ENCODE measurements around the gene BICD1. TPM values are rescaled to one million over a fixed set of nuclear protein-coding genes. Genes with fewer than 3 reads are reported as not detected.
"Not testable (repeated sequence)": the region's sequence is repeated elsewhere in the genome, so short reads cannot be mapped to it uniquely, and the experiment has no call there.

The BICD1 gene
- total RNA-seq, 6 donors from 2014 or later = 11.3 to 44.0 (median 15.4) TPM

DNA sequence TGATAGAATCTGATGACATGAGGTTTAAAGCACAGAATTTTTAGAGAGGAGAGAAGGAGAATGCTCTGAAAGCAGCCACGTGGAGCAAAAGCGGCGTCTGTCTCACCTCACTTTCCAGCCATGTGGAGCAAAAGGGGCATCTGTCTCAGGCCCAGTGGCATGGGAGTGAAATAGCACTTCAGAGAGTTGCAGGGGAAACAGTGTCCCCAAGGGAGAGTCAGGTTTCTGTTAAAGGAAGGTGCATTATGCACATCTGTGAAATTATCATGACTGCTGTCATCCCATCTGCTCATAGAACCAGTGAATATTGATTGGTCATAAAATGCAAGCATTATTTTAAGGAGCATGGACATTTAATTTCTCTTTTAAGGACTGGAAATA, 124.0 kb downstream of the BICD1 start:
- TF ChIP-seq POLR2A (IDR thresholded peaks at IDR 0.05) (no peak), EP300 (IDR thresholded peaks at IDR 0.05) (no peak), POLR2AphosphoS5 (IDR thresholded peaks at IDR 0.05) (no peak)
- TF ChIP-seq, protein P1, sequence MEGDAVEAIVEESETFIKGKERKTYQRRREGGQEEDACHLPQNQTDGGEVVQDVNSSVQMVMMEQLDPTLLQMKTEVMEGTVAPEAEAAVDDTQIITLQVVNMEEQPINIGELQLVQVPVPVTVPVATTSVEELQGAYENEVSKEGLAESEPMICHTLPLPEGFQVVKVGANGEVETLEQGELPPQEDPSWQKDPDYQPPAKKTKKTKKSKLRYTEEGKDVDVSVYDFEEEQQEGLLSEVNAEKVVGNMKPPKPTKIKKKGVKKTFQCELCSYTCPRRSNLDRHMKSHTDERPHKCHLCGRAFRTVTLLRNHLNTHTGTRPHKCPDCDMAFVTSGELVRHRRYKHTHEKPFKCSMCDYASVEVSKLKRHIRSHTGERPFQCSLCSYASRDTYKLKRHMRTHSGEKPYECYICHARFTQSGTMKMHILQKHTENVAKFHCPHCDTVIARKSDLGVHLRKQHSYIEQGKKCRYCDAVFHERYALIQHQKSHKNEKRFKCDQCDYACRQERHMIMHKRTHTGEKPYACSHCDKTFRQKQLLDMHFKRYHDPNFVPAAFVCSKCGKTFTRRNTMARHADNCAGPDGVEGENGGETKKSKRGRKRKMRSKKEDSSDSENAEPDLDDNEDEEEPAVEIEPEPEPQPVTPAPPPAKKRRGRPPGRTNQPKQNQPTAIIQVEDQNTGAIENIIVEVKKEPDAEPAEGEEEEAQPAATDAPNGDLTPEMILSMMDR (IDR thresholded peaks at IDR 0.05) = no peak
- 90 to 92% methylated on average over 3 of the region's 3 CpGs for WGBS, 2 donors
- no peak for DNase-seq

DNA sequence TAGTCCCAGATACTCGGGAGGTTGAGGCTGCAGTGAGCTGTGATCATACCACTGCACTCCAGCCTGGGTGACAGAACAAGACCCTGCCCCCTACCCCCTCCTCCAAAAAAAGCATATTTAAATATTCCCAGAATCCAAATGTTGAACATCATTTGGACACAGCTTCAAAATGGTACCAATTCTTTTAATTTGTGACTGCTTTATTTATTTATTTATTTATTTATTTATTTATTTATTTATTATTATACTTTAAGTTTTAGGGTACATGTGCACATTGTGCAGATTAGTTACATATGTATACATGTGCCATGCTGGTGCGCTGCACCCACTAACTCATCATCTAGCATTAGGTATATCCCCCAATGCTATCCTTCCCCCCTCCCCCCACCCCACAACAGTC, 124.7 kb downstream of the BICD1 start:
- not testable (repeated sequence) for H3K4me1 ChIP-seq; H3K4me3 ChIP-seq; H3K27ac ChIP-seq; H3K27me3 ChIP-seq; H3K36me3 ChIP-seq; H3K9me3 ChIP-seq; ATAC-seq (ENCODE audit: low FRiP score in 2 of 2); DNase-seq
- WGBS, 2 donors = 95 to 98% methylated on average over 2 of the region's 2 CpGs

More for the DNA sequence above, 124.0 kb downstream of the BICD1 start:
- Histone ChIP-seq H3K27ac (no peak overlapping the region), H3K9me3 (no peaks in the 10 kb centered on the region), H3K4me3 (no peak overlapping the region), H3K36me3 (no peaks in the 10 kb centered on the region), H3K27me3 (no peaks in the 10 kb centered on the region), H3K4me1 (no peaks in the 10 kb centered on the region)
- no peak for ATAC-seq (ENCODE audit: low FRiP score in 2 of 2)

DNA sequence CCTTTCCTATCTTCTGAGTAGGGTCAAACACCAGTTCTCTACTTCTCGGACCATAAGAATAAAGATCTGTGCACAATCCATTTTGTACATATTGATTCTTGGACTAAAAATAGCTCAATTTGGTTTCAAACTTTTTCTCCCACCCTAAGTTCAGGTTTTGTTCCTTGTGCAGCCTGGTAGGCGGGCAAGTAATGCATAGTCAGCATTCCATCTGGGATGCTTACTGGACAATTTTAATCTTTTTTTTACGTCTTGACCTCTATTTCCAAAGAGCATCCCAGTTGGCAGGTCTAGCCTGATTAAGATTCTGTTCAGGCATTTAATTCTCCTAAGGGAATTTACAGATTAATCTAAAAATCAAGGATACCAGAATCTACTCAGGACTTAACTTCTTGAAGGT, 126.9 kb downstream of the BICD1 start:
- 76 to 91% methylated on average over 3 of the region's 3 CpGs for WGBS, 2 donors
- ATAC-seq (ENCODE audit: low FRiP score in 2 of 2) = no peak
- H3K27me3 ChIP-seq = no peaks in the 10 kb centered on the region

DNA sequence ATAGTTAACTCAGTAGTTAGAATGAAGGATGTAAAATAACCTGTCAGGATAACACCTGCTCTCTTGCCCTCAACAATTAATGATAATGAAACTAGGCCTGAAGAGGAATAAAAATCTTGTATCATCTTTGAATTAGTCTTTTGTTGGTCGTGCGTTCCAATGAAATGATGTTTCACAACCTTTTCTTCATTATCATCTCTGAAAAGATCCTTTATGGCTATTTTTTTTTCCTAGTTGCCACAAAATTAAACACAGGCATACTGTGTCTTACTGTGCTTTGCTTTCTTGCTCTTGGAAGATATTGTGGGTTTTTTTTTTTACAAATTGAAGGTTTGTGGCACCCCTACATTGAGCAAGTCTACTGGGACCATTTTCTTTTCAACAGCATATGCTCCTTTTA, 128.6 kb downstream of the BICD1 start:
- DNase-seq = no peak
- Histone ChIP-seq H3K27ac (no peak overlapping the region), H3K27me3 (no peaks in the 10 kb centered on the region), H3K4me3 (no peak overlapping the region), H3K4me1 (no peaks in the 10 kb centered on the region), H3K36me3 (peaks cover 0 to 4% (median 0%) of the 10 kb centered on the region in 4 donors), H3K9me3 (peaks cover 0 to 5% (median 2%) of the 10 kb centered on the region in 4 donors)
- no peak for ATAC-seq (ENCODE audit: low FRiP score in 2 of 2)
- WGBS, 2 donors = 91 to 98% methylated on average over 2 of the region's 2 CpGs
- TF ChIP-seq EP300 (IDR thresholded peaks at IDR 0.05) (no peak), POLR2AphosphoS5 (IDR thresholded peaks at IDR 0.05) (no peak), POLR2A (IDR thresholded peaks at IDR 0.05) (no peak)
- TF ChIP-seq, protein P1 (IDR thresholded peaks at IDR 0.05) = no peak

More for the DNA sequence above, 126.9 kb downstream of the BICD1 start:
- H3K4me1 ChIP-seq = no peaks in the 10 kb centered on the region
- H3K27ac ChIP-seq = no peak overlapping the region
- H3K4me3 ChIP-seq = no peak overlapping the region
- H3K9me3 ChIP-seq = peaks cover 0 to 5% (median 2%) of the 10 kb centered on the region in 4 donors
- no peak for DNase-seq
- TF ChIP-seq EP300 (IDR thresholded peaks at IDR 0.05) (no peak), POLR2AphosphoS5 (IDR thresholded peaks at IDR 0.05) (no peak), POLR2A (IDR thresholded peaks at IDR 0.05) (no peak)
- TF ChIP-seq, protein P1 (IDR thresholded peaks at IDR 0.05) = no peak
- peaks cover 0 to 4% (median 0%) of the 10 kb centered on the region in 4 donors for H3K36me3 ChIP-seq

DNA sequence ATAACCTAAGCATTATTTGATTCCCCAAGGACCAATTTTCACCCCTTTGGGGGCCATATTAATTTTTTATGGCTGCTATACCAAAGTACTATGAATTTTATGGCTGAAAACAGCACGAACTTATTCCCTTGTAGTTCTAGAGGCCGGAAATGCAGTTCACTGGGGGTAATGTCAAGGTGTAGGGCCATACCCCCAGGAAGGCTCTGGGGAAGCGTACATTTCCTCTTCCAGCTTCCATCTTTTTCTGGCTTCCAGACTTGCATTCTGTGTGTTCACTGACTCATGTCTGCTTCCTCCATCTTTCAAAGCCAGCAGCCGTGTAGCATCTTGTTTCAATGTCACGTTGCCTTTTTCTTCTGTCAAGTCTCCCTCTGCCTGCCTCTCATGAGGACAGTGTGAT, 133.5 kb downstream of the BICD1 start:
- H3K4me3 ChIP-seq = no peak overlapping the region
- 90 to 94% methylated on average over 5 of the region's 5 CpGs for WGBS, 2 donors
- no peak for ATAC-seq (ENCODE audit: low FRiP score in 2 of 2)
- no peaks in the 10 kb centered on the region for H3K4me1 ChIP-seq
- no peaks in the 10 kb centered on the region for H3K27me3 ChIP-seq
- no peak overlapping the region for H3K27ac ChIP-seq
- H3K36me3 ChIP-seq = peaks cover 0 to 4% (median 0%) of the 10 kb centered on the region in 4 donors
- H3K9me3 ChIP-seq = peaks cover 0 to 5% (median 2%) of the 10 kb centered on the region in 4 donors
- TF ChIP-seq, protein P1 (IDR thresholded peaks at IDR 0.05) = no peak
- no peak for DNase-seq
